H1 (cell line): ENCODE measurements around the gene AICDA. TPM values are rescaled to one million over a fixed set of nuclear protein-coding genes. Genes with fewer than 3 reads are reported as not detected.

Experiments used
- CTCF ChIA-PET: fragments of 300-600 bp; sonication (Branson Sonifier 250); formaldehyde crosslinking; loops from one replicate; lab custom pipeline; 2021; ENCODE audit not compliant: partially characterized antibody; lab: Charles Lee
- POLR2A ChIA-PET: fragments of 300-600 bp; sonication (Branson Sonifier 250); formaldehyde crosslinking; loops from one replicate; lab custom pipeline; 2021; ENCODE audit warnings: inconsistent platforms; ENCODE audit not compliant: partially characterized antibody; lab: Charles Lee
- DNase-seq, 2 experiments: peaks; one replicate each; pipeline versions ENCODE4 v3.0.0 to v3.0.0-alpha.2; 2010 to 2022; ENCODE audit warnings: low spot score in 2 of 2, low read depth in 1 of 2, mixed read lengths in 1 of 2
- FAIRE-seq: peaks from 2 replicates; lab custom pipeline; 2011; peaks lifted over from hg19 to GRCh38; lab: Jason Lieb, UNC
- H2AFZ ChIP-seq: 2 replicates; pipeline ENCODE4 v1.8.1; 2012; ENCODE audit warnings: low read length, inconsistent platforms
- H2AK5ac ChIP-seq: 2 replicates; pipeline ENCODE4 v1.6.1; 2013; ENCODE audit warnings: low read depth, low read length
- H2BK120ac ChIP-seq: replicated peaks from 2 replicates; pipeline ENCODE3; 2013; ENCODE audit warnings: low read depth, low read length, inconsistent platforms
- H2BK12ac ChIP-seq: 2 replicates; pipeline ENCODE4 v1.6.1; 2013; ENCODE audit warnings: low read depth, low read length
- H2BK15ac ChIP-seq: 2 replicates; pipeline ENCODE4 v1.6.1; 2013; ENCODE audit warnings: low read length
- H2BK20ac ChIP-seq: 2 replicates; pipeline ENCODE4 v1.6.1; 2013; ENCODE audit warnings: low read length
- H2BK5ac ChIP-seq: 2 replicates; pipeline ENCODE4 v1.6.1; 2013; ENCODE audit warnings: low read depth, low read length
- H3K14ac ChIP-seq: 2 replicates; pipeline ENCODE4 v1.6.1; 2013; ENCODE audit warnings: inconsistent platforms; ENCODE audit not compliant: insufficient read length
- H3K18ac ChIP-seq: 2 replicates; pipeline ENCODE4 v1.6.1; 2013; ENCODE audit warnings: low read length; ENCODE audit errors: extremely low read depth
- H3K23ac ChIP-seq: 2 replicates; pipeline ENCODE4 v1.6.1; 2013; ENCODE audit warnings: inconsistent platforms; ENCODE audit not compliant: insufficient read length
- H3K23me2 ChIP-seq: 2 replicates; pipeline ENCODE4 v1.6.1; 2013; ENCODE audit warnings: low read depth, low read length
- H3K27ac ChIP-seq: 2 replicates; pipeline ENCODE4 v1.6.1; 2011; ENCODE audit warnings: low read depth, low read length, inconsistent platforms
- H3K27me3 ChIP-seq, 4 experiments: replicated peaks in 1 of 4; 1 replicate in 1 of 4; 2 replicates in 3 of 4; pipeline versions ENCODE4 v1.6.1 to v1.8.1; 2011 to 2013; ENCODE audit warnings: low read length in 3 of 4, mild to moderate bottlenecking in 3 of 4, inconsistent platforms in 2 of 4, mixed read lengths in 2 of 4, moderate library complexity in 1 of 4; ENCODE audit not compliant: control insufficient read depth in 3 of 4, insufficient read depth in 3 of 4; ENCODE audit errors: extremely low read depth in 1 of 4
- H3K36me3 ChIP-seq, 4 experiments: 2 replicates each; pipeline versions ENCODE4 v1.6.1 to v1.8.1; 2011 to 2013; ENCODE audit warnings: mild to moderate bottlenecking in 4 of 4, low read length in 3 of 4, moderate library complexity in 2 of 4, control low read depth in 1 of 4, inconsistent platforms in 1 of 4; ENCODE audit not compliant: insufficient read depth in 4 of 4, control insufficient read depth in 2 of 4
- H3K4ac ChIP-seq: replicated peaks from 2 replicates; pipeline ENCODE3; 2013; ENCODE audit warnings: low read length, low read depth, mixed read lengths, inconsistent platforms; ENCODE audit not compliant: insufficient read length
- H3K4me1 ChIP-seq, 4 experiments: replicated peaks in 1 of 4; 1 replicate in 1 of 4; 2 replicates in 3 of 4; pipeline versions ENCODE4 v1.6.1 to v1.8.1; 2011 to 2013; ENCODE audit warnings: low read length in 3 of 4, inconsistent platforms in 2 of 4, mixed read lengths in 1 of 4; ENCODE audit not compliant: insufficient read depth in 4 of 4, control insufficient read depth in 3 of 4
- H3K4me2 ChIP-seq, 2 experiments: 2 replicates each; pipeline versions ENCODE4 v1.6.1 to v1.8.1; 2011 to 2013; ENCODE audit warnings: low read depth in 2 of 2, low read length in 2 of 2, control low read depth in 1 of 2, inconsistent platforms in 1 of 2, mild to moderate bottlenecking in 1 of 2; ENCODE audit not compliant: insufficient read depth in 1 of 2
- H3K4me3 ChIP-seq, 4 experiments: fragments of 200-600, 300-600 bp in 1 of 4; sonication (generic), shearing (Covaris generic), sonication (Bioruptor Twin) in 1 of 4; 2 replicates each; pipeline versions ENCODE4 v1.5.1 to v1.8.1; 2011 to 2016; ENCODE audit warnings: low read length in 4 of 4, low read depth in 3 of 4, control low read depth in 2 of 4, inconsistent platforms in 2 of 4, mild to moderate bottlenecking in 2 of 4, mixed read lengths in 1 of 4, moderate library complexity in 1 of 4; ENCODE audit not compliant: insufficient read depth in 2 of 4; ENCODE audit errors: extremely low read depth in 1 of 4
- H3K56ac ChIP-seq: replicated peaks from 2 replicates; pipeline ENCODE3; 2013; ENCODE audit warnings: low read depth, mild to moderate bottlenecking, mixed read lengths, low read length, inconsistent platforms; ENCODE audit not compliant: insufficient read length
- H3K79me1 ChIP-seq: 2 replicates; pipeline ENCODE4 v1.6.1; 2013; ENCODE audit warnings: low read depth, low read length, control low read depth
- H3K79me2 ChIP-seq, 2 experiments: 2 replicates each; pipeline versions ENCODE4 v1.6.1 to v1.8.1; 2012 to 2013; ENCODE audit warnings: low read length in 2 of 2, mild to moderate bottlenecking in 2 of 2, inconsistent platforms in 1 of 2; ENCODE audit not compliant: insufficient read depth in 2 of 2, control insufficient read depth in 1 of 2
- H3K9ac ChIP-seq, 4 experiments: replicated peaks in 1 of 4; 1 replicate in 1 of 4; 2 replicates in 3 of 4; pipeline versions ENCODE4 v1.6.1 to v1.8.1; 2011 to 2013; ENCODE audit warnings: low read depth in 3 of 4, low read length in 3 of 4, control low read depth in 2 of 4, mild to moderate bottlenecking in 2 of 4, moderate library complexity in 2 of 4, inconsistent platforms in 1 of 4; ENCODE audit errors: extremely low read depth in 1 of 4
- H3K9me3 ChIP-seq, 2 experiments: 2 replicates each; pipeline versions ENCODE4 v1.6.1 to v1.8.1; 2012 to 2013; ENCODE audit warnings: mild to moderate bottlenecking in 2 of 2, moderate library complexity in 2 of 2, control low read depth in 1 of 2, inconsistent platforms in 1 of 2, low read depth in 1 of 2, low read length in 1 of 2, mixed read lengths in 1 of 2; ENCODE audit not compliant: insufficient read depth in 2 of 2
- H4K20me1 ChIP-seq, 2 experiments: replicated peaks in 1 of 2; 2 replicates each; pipeline versions ENCODE3 to v1.8.1; 2011 to 2013; ENCODE audit warnings: inconsistent platforms in 2 of 2, low read length in 2 of 2, mild to moderate bottlenecking in 1 of 2; ENCODE audit not compliant: insufficient read depth in 2 of 2, control insufficient read depth in 1 of 2
- H4K5ac ChIP-seq: 2 replicates; pipeline ENCODE4 v1.6.1; 2013; ENCODE audit warnings: low read length, low read depth, mixed read lengths, inconsistent platforms; ENCODE audit not compliant: insufficient read length
- H4K8ac ChIP-seq: 2 replicates; pipeline ENCODE4 v1.8.0; 2013; ENCODE audit warnings: mild to moderate bottlenecking, moderate library complexity, low read length, inconsistent platforms; ENCODE audit not compliant: insufficient read depth; ENCODE audit errors: extremely low read depth
- H4K91ac ChIP-seq: replicated peaks from 2 replicates; pipeline ENCODE3; 2013; ENCODE audit warnings: low read length, mixed read lengths, inconsistent platforms; ENCODE audit not compliant: insufficient read length
- BACH1 ChIP-seq: IDR thresholded peaks from 2 replicates; pipeline ENCODE4 v1.6.1; 2012; ENCODE audit warnings: low read length, improper control_type of control experiment
- CBX8 ChIP-seq: fragments of 300-800, 300-1000 bp; sonication (generic); IDR thresholded peaks from 2 replicates; pipeline ENCODE4 v1.7.1; 2016; ENCODE audit warnings: low read depth, low read length, borderline replicate concordance
- CHD1 ChIP-seq: IDR thresholded peaks from 2 replicates; pipeline ENCODE4 v1.6.1; 2012; ENCODE audit warnings: low read depth, low read length, improper control_type of control experiment
- CREB1 ChIP-seq: IDR thresholded peaks from 2 replicates; pipeline ENCODE4 v1.6.1; 2012; ENCODE audit warnings: inconsistent platforms
- FOSL1 ChIP-seq: IDR thresholded peaks from 2 replicates; pipeline ENCODE4 v1.6.1; 2011; ENCODE audit warnings: mild to moderate bottlenecking, low read depth, low read length, moderate library complexity; ENCODE audit not compliant: insufficient read depth
- JUN ChIP-seq: IDR thresholded peaks from 2 replicates; pipeline ENCODE4 v1.6.1; 2011; ENCODE audit warnings: low read depth, mild to moderate bottlenecking, improper control_type of control experiment, low read length
- NANOG ChIP-seq: IDR thresholded peaks from 2 replicates; pipeline ENCODE4 v1.6.1; 2011; ENCODE audit warnings: low read length, low read depth, mild to moderate bottlenecking, inconsistent platforms; ENCODE audit not compliant: insufficient read depth, poor library complexity, severe bottlenecking
- POU5F1 ChIP-seq: IDR thresholded peaks from 2 replicates; pipeline ENCODE4 v1.6.1; 2011; ENCODE audit warnings: low read depth, mild to moderate bottlenecking, low read length, moderate library complexity
- RBBP5 ChIP-seq: IDR thresholded peaks from 2 replicates; pipeline ENCODE4 v1.7.1; 2012; ENCODE audit warnings: low read depth, mild to moderate bottlenecking, inconsistent platforms, low read length, moderate library complexity, borderline replicate concordance
- SIN3A ChIP-seq, 2 experiments: IDR thresholded peaks in 1 of 2; conservative IDR thresholded peaks in 1 of 2; 2 replicates each; pipeline ENCODE4 v1.6.1; 2011 to 2012; ENCODE audit warnings: low read length in 2 of 2, improper control_type of control experiment in 1 of 2, low read depth in 1 of 2, mild to moderate bottlenecking in 1 of 2
- SRF ChIP-seq: IDR thresholded peaks from 2 replicates; pipeline ENCODE4 v1.6.1; 2011; ENCODE audit warnings: mild to moderate bottlenecking, low read depth, low read length, moderate library complexity
- SUZ12 ChIP-seq: fragments of 200-600 bp; sonication (generic); IDR thresholded peaks from 2 replicates; pipeline ENCODE4 v1.6.1; 2012; ENCODE audit warnings: mild to moderate bottlenecking, inconsistent platforms, low read length, moderate library complexity, mixed read lengths
- TEAD4 ChIP-seq: IDR thresholded peaks from 2 replicates; pipeline ENCODE4 v1.6.1; 2012; ENCODE audit warnings: low read depth, low read length, inconsistent platforms, mixed read lengths
- YY1 ChIP-seq: IDR thresholded peaks from 2 replicates; pipeline ENCODE4 v1.6.1; 2011; ENCODE audit warnings: low read depth, mild to moderate bottlenecking, low read length
- WGBS, 2 experiments: shearing (Covaris generic) in 1 of 2; methylation state at CpG; one replicate each; pipeline versions ENCODE4 v1.1.6 to v1.1.7; 2013 to 2015; ENCODE audit warnings: low lambda C conversion rate in 2 of 2, mixed read lengths in 2 of 2, inconsistent platforms in 1 of 2, low coverage in 1 of 2, missing lambda C conversion rate in 1 of 2; ENCODE audit not compliant: insufficient replicate concordance in 2 of 2, insufficient coverage in 1 of 2, insufficient read length in 1 of 2; ENCODE audit errors: extremely low coverage in 1 of 2, missing lambda C conversion rate in 1 of 2; 5-methylcytosine and 5-hydroxymethylcytosine counted together
- polyA plus RNA-seq, 7 experiments: library from polyadenylated mRNA; depleted of rRNA in 3 of 7; stranded (reverse) in 5 of 7; unstranded in 2 of 7; fragments of >200 nt in 5 of 7; fragments of 200-250 nt in 2 of 7; gene quantifications; 1 replicate in 5 of 7; 2 replicates in 1 of 7; 4 replicates in 1 of 7; pipeline versions ENCODE4 v1.2.1 to v1.2.3, GENCODE V29; 2011 to 2013; ENCODE audit warnings: missing spikeins in 2 of 7, mixed read lengths in 2 of 7
- total RNA-seq: library from RNA; stranded (reverse); fragmentation: NEBNext Ultra II Directional; extraction: Animal tissue kit (Norgen Biotek cat#: 25700); gene quantifications from 2 replicates; pipeline ENCODE4 v1.2.1, GENCODE V29; 2021
- TF ChIP-seq, protein P1 (sequence below): IDR thresholded peaks from 2 replicates; pipeline ENCODE4 v1.6.1; 2012; ENCODE audit warnings: inconsistent platforms

Gene AICDA
- total and polyA plus RNA-seq, 2 of the 8 experiments (the other 6 are each of a cell fraction or from before 2014, with no cell fraction given), result not detected

GRCh38 chr12:8603286-8603685 is 9.4 kb downstream of the AICDA start:
- no peak overlapping the region for H4K5ac ChIP-seq
- TF ChIP-seq JUN (no peak), YY1 (no peak), CHD1 (no peak), RBBP5 (no peak), NANOG (no peak), SIN3A (conservative IDR thresholded peaks at IDR 0.05 in 1 of 2, IDR thresholded peaks at IDR 0.05 in 1 of 2; ENCODE audit: low read depth in 1 of 2, low read length in 2 of 2) (no peak), BACH1 (no peak), CREB1 (no peak), FOSL1 (no peak), SUZ12 (no peak), POU5F1 (no peak), CBX8 (no peak), SRF (no peak), TEAD4 (no peak)
- TF ChIP-seq, protein P1, sequence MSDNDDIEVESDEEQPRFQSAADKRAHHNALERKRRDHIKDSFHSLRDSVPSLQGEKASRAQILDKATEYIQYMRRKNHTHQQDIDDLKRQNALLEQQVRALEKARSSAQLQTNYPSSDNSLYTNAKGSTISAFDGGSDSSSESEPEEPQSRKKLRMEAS, result no peak

More at GRCh38 chr12:8603286-8603685, 9.4 kb downstream of the AICDA start:
- Histone ChIP-seq H3K14ac (no peak overlapping the region), H3K4me1 (peaks cover 0 to 4% (median 0%) of the 10 kb centered on the region in 4 experiments; a peak in 2 of 7 replicates), H3K4me3 (no peak overlapping the region), H3K9me3 (no peaks in the 10 kb centered on the region), H3K18ac (no peak overlapping the region), H2BK12ac (no peak overlapping the region), H3K79me2 (no peaks in the 10 kb centered on the region), H4K20me1 (no peaks in the 10 kb centered on the region), H3K56ac (no peak overlapping the region), H3K27me3 (peaks cover 0 to 4% (median 0%) of the 10 kb centered on the region in 4 experiments; a peak in 3 of 7 replicates), H3K9ac (no peak overlapping the region), H4K8ac (no peak overlapping the region), H3K23me2 (no peaks in the 10 kb centered on the region; the same call in 1 of the 2 replicates), H3K36me3 (no peaks in the 10 kb centered on the region), H3K27ac (no peak overlapping the region), H3K79me1 (no peaks in the 10 kb centered on the region), H3K23ac (no peak overlapping the region), H4K91ac (no peak overlapping the region), H2BK20ac (no peak overlapping the region), H3K4ac (no peak overlapping the region), H2BK120ac (no peak overlapping the region), H2BK15ac (no peak overlapping the region), H2AFZ (no peak overlapping the region), H3K4me2 (no peak overlapping the region), H2BK5ac (no peak overlapping the region), H2AK5ac (no peak overlapping the region)
- ChIA-PET POLR2A (no interaction called here), CTCF (interaction anchor here (0.6 to 2.2 kb wide), 4 partner anchors 8 to 59 kb away, joined by 3 to 14 read pairs (median 5); partner anchors contain the start of gene AICDA)
- WGBS, 2 experiments, result 84% methylated on average over 2 of the region's 2 CpGs; no CpG with 5 or more reads in 1 of the 2 experiments
- FAIRE-seq (no peak), DNase-seq (no peak)
